ENCODE results near the gene DHRS3. TPM values are rescaled to one million over a fixed set of nuclear protein-coding genes. Genes with fewer than 3 reads are reported as not detected.
A peak's percentile ranks its signal among the peaks of the same experiment; 100 is the strongest.

The DHRS3 gene
- total RNA-seq, 1 experiment from 2014 or later: 37.7 TPM

DNA sequence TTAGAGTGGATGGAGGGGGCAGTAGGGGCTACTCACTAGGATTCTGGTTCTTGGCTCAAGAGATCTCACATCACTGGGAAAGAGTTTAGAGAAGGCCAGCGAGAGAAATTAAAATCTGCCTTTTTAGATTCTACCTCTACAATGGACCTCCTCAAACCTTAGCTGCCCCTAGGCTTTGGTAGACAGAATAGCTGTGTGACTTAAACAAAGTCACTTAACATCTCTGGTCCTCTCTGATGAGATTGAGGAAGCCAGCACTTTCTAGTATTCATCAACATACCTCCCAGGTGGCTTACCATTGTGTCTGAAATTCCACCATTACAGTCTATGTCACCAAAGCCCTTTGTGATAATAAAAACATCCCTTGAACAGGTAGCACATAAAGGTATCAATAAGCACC is 44.5 kb upstream of the DHRS3 start (continued):
- TF ChIP-seq CREM (CRISPR knock-in tag; IDR thresholded peaks at IDR 0.05) (no peak), NR2C2 (CRISPR knock-in tag; IDR thresholded peaks at IDR 0.05) (no peak), NFE2L1 (CRISPR knock-in tag; IDR thresholded peaks at IDR 0.05) (no peak)

DNA sequence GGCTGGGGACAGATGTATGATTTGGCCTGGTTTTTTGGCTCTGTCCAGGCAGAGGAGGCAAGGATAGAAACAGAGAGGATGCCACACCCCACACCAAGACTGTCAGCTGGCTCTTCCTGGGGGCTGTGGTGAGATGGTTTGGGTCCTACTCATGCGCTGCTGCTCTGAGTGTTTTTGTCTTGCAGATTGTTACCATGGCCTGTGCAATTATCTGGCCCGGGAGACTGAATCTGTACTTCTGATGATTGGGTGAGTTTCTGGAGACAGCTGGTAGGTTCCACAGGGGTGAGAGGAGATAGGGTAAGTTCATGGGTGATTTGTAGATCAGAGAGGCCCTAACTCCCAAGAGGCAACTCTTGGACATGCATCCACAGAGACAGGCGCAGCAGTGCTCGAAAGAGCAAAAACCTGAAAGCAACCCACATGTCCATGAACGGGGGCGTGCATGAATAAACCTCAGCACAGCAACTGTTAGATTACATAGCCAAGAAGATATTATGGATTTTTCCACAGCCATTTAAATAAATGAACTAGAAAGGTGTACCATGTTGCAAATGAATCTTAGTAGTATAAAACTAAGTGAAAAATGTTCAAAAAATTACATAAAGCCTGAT is 43.7 kb upstream of the DHRS3 start:
- TF ChIP-seq CBFB (CRISPR knock-in tag; IDR thresholded peaks at IDR 0.05; ENCODE audit: low read depth) (no peak), MAX (CRISPR knock-in tag; IDR thresholded peaks at IDR 0.05) (no peak), ZNF232 (CRISPR knock-in tag; IDR thresholded peaks at IDR 0.05) (no peak), ZNF219 (CRISPR knock-in tag; IDR thresholded peaks at IDR 0.05; ENCODE audit: borderline replicate concordance) (no peak), ATF3 (CRISPR knock-in tag; conservative IDR thresholded peaks at IDR 0.05) (no peak), TEAD4 (CRISPR knock-in tag; IDR thresholded peaks at IDR 0.05) (no peak), ATF1 (CRISPR knock-in tag; IDR thresholded peaks at IDR 0.05) (no peak)
- TF ChIP-seq, protein P1, sequence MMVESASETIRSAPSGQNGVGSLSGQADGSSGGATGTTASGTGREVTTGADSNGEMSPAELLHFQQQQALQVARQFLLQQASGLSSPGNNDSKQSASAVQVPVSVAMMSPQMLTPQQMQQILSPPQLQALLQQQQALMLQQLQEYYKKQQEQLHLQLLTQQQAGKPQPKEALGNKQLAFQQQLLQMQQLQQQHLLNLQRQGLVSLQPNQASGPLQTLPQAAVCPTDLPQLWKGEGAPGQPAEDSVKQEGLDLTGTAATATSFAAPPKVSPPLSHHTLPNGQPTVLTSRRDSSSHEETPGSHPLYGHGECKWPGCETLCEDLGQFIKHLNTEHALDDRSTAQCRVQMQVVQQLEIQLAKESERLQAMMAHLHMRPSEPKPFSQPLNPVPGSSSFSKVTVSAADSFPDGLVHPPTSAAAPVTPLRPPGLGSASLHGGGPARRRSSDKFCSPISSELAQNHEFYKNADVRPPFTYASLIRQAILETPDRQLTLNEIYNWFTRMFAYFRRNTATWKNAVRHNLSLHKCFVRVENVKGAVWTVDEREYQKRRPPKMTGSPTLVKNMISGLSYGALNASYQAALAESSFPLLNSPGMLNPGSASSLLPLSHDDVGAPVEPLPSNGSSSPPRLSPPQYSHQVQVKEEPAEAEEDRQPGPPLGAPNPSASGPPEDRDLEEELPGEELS (CRISPR knock-in tag; IDR thresholded peaks at IDR 0.05): no peak
- TF ChIP-seq, protein P2, sequence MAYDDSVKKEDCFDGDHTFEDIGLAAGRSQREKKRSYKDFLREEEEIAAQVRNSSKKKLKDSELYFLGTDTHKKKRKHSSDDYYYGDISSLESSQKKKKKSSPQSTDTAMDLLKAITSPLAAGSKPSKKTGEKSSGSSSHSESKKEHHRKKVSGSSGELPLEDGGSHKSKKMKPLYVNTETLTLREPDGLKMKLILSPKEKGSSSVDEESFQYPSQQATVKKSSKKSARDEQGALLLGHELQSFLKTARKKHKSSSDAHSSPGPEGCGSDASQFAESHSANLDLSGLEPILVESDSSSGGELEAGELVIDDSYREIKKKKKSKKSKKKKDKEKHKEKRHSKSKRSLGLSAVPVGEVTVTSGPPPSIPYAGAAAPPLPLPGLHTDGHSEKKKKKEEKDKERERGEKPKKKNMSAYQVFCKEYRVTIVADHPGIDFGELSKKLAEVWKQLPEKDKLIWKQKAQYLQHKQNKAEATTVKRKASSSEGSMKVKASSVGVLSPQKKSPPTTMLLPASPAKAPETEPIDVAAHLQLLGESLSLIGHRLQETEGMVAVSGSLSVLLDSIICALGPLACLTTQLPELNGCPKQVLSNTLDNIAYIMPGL (CRISPR knock-in tag; IDR thresholded peaks at IDR 0.05): no peak
- H3K4me1 Mint-ChIP-seq: peaks cover 11% of the 10 kb centered on the region
- DNase-seq (ENCODE audit: low spot score) (no peak), ATAC-seq (no peak)
- peaks cover 14% of the 10 kb centered on the region for H3K9me3 Mint-ChIP-seq
- H3K27me3 Mint-ChIP-seq (ENCODE audit: low read depth): peaks cover 12% of the 10 kb centered on the region
- no peak overlapping the region for H3K27ac Mint-ChIP-seq
- H3K36me3 Mint-ChIP-seq: no peaks in the 10 kb centered on the region
- POLR2A ChIA-PET: no interaction called here
- CTCF ChIA-PET: no interaction called here
- H3K4me3 Mint-ChIP-seq: no peak overlapping the region

- H3K36me3 Mint-ChIP-seq: peaks cover 12% of the 10 kb centered on the region; the same call in 1 of the 2 replicates
- H3K27ac Mint-ChIP-seq: no peak overlapping the region
- DNase-seq (ENCODE audit: low spot score) (peak; percentile 85), ATAC-seq (peak; percentile 92)
- H3K4me3 Mint-ChIP-seq: no peak overlapping the region
- ChIA-PET POLR2A (interaction anchor here (1.0 kb wide), 1 partner anchor 29 kb away, joined by 4 read pairs; no protein-coding TSS in a partner anchor), CTCF (interaction anchor here (0.5 to 3.8 kb wide), 43 partner anchors 9 to 552 kb away, joined by 3 to 40 read pairs (median 4); partner anchors contain the start of genes AADACL4 and DHRS3)
- TF ChIP-seq ZNF121 (CRISPR knock-in tag; IDR thresholded peaks at IDR 0.05) (no peak), ZNF423 (CRISPR knock-in tag; IDR thresholded peaks at IDR 0.05) (no peak), MAX (CRISPR knock-in tag; IDR thresholded peaks at IDR 0.05) (0 out of 2 replicates have a peak, but pooled peaks have one; percentile 21)
- TF ChIP-seq, protein P3, sequence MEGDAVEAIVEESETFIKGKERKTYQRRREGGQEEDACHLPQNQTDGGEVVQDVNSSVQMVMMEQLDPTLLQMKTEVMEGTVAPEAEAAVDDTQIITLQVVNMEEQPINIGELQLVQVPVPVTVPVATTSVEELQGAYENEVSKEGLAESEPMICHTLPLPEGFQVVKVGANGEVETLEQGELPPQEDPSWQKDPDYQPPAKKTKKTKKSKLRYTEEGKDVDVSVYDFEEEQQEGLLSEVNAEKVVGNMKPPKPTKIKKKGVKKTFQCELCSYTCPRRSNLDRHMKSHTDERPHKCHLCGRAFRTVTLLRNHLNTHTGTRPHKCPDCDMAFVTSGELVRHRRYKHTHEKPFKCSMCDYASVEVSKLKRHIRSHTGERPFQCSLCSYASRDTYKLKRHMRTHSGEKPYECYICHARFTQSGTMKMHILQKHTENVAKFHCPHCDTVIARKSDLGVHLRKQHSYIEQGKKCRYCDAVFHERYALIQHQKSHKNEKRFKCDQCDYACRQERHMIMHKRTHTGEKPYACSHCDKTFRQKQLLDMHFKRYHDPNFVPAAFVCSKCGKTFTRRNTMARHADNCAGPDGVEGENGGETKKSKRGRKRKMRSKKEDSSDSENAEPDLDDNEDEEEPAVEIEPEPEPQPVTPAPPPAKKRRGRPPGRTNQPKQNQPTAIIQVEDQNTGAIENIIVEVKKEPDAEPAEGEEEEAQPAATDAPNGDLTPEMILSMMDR (IDR thresholded peaks at IDR 0.05): peak; percentile 86
- H3K27me3 Mint-ChIP-seq (ENCODE audit: low read depth): peaks cover 16% of the 10 kb centered on the region
- peaks cover 15% of the 10 kb centered on the region for H3K4me1 Mint-ChIP-seq
- H3K9me3 Mint-ChIP-seq: peaks cover 25% of the 10 kb centered on the region
Measured at GRCh38 chr1:12658531-12659453, 40.8 kb upstream of the DHRS3 start.

All from WTC11 (cell line).